ENCODE results near the gene SLC5A5.
"Not testable (repeated sequence)": the region's sequence is repeated elsewhere in the genome, so short reads cannot be mapped to it uniquely, and the experiment has no call there.

Gene SLC5A5

DNA sequence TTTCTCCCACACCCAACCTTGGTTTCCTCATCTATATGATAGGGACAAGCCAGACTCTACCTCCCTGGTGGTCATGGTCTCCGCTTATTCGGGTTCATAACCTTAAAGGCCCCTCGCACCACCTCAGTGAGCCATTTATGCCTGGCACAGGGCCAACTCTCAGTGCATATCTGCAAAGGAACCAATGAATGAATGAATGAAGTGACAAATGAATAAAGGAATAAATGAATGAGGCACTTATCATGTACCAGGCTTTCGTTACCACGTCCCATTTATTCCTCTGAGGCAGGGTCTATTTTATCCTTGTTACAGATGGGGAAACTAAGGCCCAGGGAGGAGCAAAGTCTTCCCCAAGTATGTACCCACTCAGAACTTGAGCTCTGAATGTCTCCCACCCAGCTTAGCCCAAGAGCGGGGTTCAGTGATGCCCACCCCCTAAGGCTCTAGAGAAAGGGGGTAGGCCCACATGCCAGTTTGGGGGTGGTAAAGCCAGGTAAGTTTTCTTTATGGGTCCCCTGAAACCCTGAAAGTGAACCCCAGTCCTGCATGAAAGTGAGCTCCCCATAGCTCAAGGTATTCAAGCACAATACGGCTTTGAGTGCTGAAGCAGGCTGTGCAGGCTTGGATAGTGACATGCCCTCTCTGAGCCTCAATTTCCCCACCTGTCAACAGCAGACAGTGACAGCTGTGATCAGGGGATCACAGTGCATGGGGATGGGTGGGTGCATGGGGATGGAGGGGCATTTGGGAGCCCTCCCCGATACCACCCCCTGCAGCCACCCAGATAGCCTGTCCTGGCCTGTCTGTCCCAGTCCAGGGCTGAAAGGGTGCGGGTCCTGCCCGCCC, 490 bp upstream of the SLC5A5 start:
- no peak for DNase-seq (ENCODE audit: low read depth in 2 of 2)

DNA sequence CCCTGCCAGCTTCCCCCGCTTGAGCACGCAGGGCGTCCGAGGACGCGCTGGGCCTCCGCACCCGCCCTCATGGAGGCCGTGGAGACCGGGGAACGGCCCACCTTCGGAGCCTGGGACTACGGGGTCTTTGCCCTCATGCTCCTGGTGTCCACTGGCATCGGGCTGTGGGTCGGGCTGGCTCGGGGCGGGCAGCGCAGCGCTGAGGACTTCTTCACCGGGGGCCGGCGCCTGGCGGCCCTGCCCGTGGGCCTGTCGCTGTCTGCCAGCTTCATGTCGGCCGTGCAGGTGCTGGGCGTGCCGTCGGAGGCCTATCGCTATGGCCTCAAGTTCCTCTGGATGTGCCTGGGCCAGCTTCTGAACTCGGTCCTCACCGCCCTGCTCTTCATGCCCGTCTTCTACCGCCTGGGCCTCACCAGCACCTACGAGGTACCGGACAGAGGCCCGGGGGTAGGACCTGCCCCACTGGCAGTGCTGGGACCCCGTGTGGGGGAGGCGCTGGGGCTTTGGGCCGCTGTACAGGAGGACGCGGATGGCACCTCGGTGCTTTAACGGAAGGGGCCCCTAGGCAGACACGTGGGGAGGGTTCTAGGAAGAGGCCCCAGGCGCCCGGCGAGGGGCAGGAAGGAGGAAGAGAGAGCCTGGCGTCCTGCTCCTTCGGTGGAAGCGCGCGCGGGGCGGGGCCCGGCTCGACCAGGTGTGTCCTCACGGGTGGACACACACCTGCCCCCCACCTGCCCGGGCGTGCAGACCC, 681 bp downstream of the SLC5A5 start:
- DNase-seq (ENCODE audit: low read depth in 2 of 2), result peak; percentile 27 to 42

GRCh38 chr19:17873786-17874757, 2.3 kb downstream of the SLC5A5 start:
- peak; percentile 46 to 54 for DNase-seq (ENCODE audit: low read depth in 2 of 2)

GRCh38 chr19:17874758-17875135, 3.0 kb downstream of the SLC5A5 start:
- DNase-seq (ENCODE audit: low read depth in 2 of 2), result no peak

DNA sequence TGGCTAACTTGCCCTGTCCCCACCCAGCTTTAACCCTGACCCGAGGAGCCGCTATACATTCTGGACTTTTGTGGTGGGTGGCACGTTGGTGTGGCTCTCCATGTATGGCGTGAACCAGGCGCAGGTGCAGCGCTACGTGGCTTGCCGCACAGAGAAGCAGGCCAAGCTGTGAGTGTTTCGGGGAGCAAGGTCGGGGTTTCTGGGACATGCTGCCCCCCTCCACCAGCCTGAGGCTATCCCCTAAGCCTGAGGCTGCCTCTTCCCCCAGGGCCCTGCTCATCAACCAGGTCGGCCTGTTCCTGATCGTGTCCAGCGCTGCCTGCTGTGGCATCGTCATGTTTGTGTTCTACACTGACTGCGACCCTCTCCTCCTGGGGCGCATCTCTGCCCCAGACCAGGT, 6.0 kb downstream of the SLC5A5 start:
- DNase-seq (ENCODE audit: low read depth in 2 of 2), result no peak

DNA sequence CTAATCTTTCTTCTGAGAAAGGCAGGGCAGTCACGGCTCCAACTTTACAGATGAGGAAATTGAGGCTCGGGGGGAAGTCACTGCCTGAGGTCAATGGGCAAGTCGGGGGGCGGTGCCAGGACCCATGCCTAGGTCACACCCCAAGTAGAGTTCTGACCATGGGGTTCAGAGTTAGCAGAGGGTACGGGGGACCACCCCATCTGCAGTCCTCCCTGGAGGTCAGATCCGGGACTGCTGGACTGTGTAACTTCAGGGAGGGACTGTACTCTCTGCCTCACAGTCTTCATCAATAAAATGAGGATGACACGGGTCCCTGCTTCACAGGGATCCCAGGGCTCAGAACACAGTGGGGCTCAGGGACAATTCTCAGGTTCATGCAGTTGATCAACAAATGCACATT, 7.7 kb downstream of the SLC5A5 start:
- DNase-seq (ENCODE audit: low read depth in 2 of 2), result no peak

DNA sequence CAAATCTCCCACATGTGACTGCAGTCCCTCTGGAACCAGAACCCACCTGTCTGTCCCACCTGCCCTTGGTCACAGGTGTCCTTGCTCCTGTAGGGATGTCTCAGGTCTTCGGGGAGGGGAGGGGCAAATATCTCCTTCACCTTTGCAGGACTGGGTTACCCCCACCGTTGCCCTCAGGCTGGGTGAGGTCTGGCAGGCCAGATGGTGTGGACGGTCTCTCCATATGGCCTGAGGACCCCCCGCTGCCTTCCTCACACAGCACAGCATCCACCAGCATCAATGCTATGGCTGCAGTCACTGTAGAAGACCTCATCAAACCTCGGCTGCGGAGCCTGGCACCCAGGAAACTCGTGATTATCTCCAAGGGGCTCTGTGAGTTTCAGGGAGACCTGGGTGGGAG, 10.0 kb downstream of the SLC5A5 start:
- no peak for DNase-seq (ENCODE audit: low read depth in 2 of 2)

- no peak for DNase-seq (ENCODE audit: low read depth in 2 of 2)
Observed at GRCh38 chr19:17883627-17884410, 12.1 kb downstream of the SLC5A5 start.

- DNase-seq (ENCODE audit: low read depth in 2 of 2), result no peak
Observed at GRCh38 chr19:17886515-17886914, 14.8 kb downstream of the SLC5A5 start.

- DNase-seq (ENCODE audit: low read depth in 2 of 2), result not testable (repeated sequence)
Observed at GRCh38 chr19:17887221-17887620, 15.5 kb downstream of the SLC5A5 start.

DNA sequence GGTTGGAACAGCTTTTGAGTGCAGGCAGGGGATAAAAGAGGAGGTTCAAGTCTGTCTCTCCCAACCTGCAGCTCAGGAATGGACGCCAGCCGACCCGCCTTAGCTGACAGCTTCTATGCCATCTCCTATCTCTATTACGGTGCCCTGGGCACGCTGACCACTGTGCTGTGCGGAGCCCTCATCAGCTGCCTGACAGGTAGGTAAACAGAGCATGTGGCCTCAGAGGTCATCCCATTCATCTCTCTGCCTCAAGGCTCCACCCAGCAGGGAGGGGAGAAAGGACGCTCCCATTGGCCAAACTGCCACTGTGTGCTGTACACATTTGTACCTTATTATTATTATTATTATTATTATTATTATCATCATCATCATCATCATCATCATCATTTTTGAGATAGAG, 16.5 kb downstream of the SLC5A5 start:
- DNase-seq (ENCODE audit: low read depth in 2 of 2), result no peak

GRCh38 chr19:17889609-17890214, 18.0 kb downstream of the SLC5A5 start:
- DNase-seq (ENCODE audit: low read depth in 2 of 2), result no peak

GRCh38 chr19:17893766-17894165, 22.0 kb downstream of the SLC5A5 start:
- DNase-seq (ENCODE audit: low read depth in 2 of 2), result no peak

DNA sequence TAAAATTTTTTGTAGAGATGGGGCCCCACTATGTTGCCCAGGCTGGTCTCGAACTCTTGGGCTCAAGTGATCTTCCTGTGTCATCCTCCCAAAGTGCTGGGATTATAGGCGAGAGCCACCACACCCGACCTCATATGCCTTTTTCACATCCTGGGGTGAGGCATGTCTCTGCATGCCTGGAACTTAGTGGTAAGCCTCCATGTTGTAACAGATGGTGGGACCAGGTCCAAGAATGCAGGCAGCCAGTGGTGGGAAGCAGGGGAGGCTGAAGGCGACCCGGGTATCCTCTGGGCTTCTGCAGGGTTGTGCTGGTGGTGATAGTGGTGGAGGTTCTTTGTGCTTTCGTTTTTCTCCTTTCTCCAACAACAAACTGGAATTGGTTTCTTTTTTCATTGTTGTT, 31.0 kb downstream of the SLC5A5 start:
- DNase-seq (ENCODE audit: low read depth in 2 of 2), result no peak

- DNase-seq (ENCODE audit: low read depth in 2 of 2), result no peak
Observed at GRCh38 chr19:17908244-17908643, 36.5 kb downstream of the SLC5A5 start.

DNA sequence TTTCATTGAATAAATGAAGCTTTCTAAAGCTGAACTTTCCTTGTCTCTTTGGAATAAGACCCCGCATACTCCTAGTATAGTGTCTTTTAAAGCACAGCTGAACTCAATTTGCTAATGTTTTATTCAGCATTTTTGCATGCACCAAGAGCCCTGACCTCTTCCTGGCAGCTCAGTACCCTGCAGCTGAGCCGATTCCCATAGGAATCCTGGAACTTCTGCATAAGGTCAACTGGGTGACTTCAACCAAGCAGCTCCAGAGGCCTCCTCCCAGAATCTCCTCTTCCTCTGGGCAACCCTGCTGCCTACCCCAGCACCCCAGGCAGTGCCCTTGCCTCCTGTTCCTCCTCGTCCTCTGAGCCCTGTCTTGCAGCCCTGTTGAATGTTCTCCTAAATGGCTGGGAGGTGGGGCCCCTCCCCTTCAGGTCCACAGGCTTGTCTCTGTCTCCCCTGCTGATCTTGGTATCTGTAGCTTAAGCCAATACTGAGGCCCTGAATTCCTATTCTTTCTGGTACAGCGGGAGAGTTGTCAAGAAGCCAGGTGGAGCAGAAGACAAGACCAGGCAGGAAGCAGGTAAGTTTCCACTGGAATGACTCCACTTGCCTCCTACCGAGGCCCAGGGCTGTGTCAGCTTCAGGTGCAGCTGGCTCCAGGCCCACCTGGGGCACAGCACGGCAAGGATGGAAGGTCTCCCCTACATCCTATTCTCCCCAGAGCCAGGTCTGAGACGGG, 37.4 kb downstream of the SLC5A5 start:
- no peak for DNase-seq (ENCODE audit: low read depth in 2 of 2)

DNA sequence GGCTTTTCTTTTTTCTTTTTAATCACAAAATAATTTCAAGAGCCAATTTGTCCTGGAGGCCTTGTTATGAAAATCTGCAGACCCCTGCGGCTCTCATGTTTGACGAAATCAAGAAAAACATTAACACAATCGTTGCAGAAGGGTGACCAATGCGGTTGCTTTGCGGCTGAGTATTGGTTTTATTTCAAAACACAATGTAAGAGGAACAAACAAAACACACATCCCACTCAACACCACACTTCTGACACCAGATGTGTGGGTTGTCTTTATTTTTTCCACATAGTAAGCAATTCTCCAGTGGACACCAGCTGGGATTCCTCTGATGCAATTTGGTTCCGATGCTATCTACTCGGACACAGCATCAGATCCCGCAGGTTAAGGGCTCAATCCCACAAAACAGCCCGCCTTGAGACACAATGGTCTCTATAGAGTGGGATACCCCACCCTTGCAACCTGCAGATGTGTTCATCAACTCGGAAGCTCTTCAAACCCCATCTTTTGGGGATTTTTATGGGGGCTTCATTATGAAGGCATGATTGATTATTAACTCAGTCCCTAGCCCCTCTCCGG, 39.1 kb downstream of the SLC5A5 start:
- DNase-seq (ENCODE audit: low read depth in 2 of 2), result no peak

GRCh38 chr19:17915940-17916593, 44.3 kb downstream of the SLC5A5 start:
- no peak for DNase-seq (ENCODE audit: low read depth in 2 of 2)

GRCh38 chr19:17918151-17918550, 46.4 kb downstream of the SLC5A5 start:
- DNase-seq (ENCODE audit: low read depth in 2 of 2), result not testable (repeated sequence)

All from stimulated activated CD8-positive, alpha-beta memory T cell treated with anti-CD3 and anti-CD28 coated beads, Interleukin-7, amount 100 ng/mL, for 4 hours (primary cell).